ENCODE results near the gene FGF11.
"Not testable (repeated sequence)": the region's sequence is repeated elsewhere in the genome, so short reads cannot be mapped to it uniquely, and the experiment has no call there.

Gene FGF11

GRCh38 chr17:7464081-7464480 lies 24.8 kb downstream of the FGF11 start:
- DNase-seq, result no peak

- no peak for DNase-seq
Observed at GRCh38 chr17:7465597-7466275, 26.4 kb downstream of the FGF11 start.

- DNase-seq, result no peak
Observed at GRCh38 chr17:7466318-7466638, 27.0 kb downstream of the FGF11 start.

GRCh38 chr17:7466639-7467341 lies 27.5 kb downstream of the FGF11 start:
- no peak for DNase-seq

GRCh38 chr17:7467498-7467897 lies 28.2 kb downstream of the FGF11 start:
- no peak for DNase-seq

GRCh38 chr17:7468290-7468689 lies 29.0 kb downstream of the FGF11 start:
- no peak for DNase-seq

GRCh38 chr17:7468804-7469389 lies 29.6 kb downstream of the FGF11 start:
- DNase-seq, result no peak

GRCh38 chr17:7469843-7470242 lies 30.5 kb downstream of the FGF11 start:
- DNase-seq, result not testable (repeated sequence)

GRCh38 chr17:7470457-7470973 lies 31.2 kb downstream of the FGF11 start:
- DNase-seq, result not testable (repeated sequence)

GRCh38 chr17:7471729-7472128 lies 32.4 kb downstream of the FGF11 start:
- no peak for DNase-seq

- not testable (repeated sequence) for DNase-seq
Observed at GRCh38 chr17:7474767-7475166, 35.5 kb downstream of the FGF11 start.

GRCh38 chr17:7475764-7476422 lies 36.6 kb downstream of the FGF11 start:
- peak; percentile 42 for DNase-seq

- DNase-seq, result no peak
Observed at GRCh38 chr17:7476494-7476893, 37.2 kb downstream of the FGF11 start.

GRCh38 chr17:7476951-7477350 lies 37.6 kb downstream of the FGF11 start:
- DNase-seq, result no peak

- no peak for DNase-seq
Observed at GRCh38 chr17:7477392-7478275, 38.3 kb downstream of the FGF11 start.

- peak; percentile 85 for DNase-seq
Observed at GRCh38 chr17:7478276-7479212, 39.2 kb downstream of the FGF11 start.

GRCh38 chr17:7479213-7480088 lies 40.1 kb downstream of the FGF11 start, which contains the start of gene ZBTB4:
Gene ZBTB4 (minus strand): TSS chr17:7479631. CDS start chr17:7466801, 12,830 bp downstream.
- DNase-seq, result peak; percentile 76

GRCh38 chr17:7480089-7480384 lies 40.7 kb downstream of the FGF11 start:
- no peak for DNase-seq

- not testable (repeated sequence) for DNase-seq
Observed at GRCh38 chr17:7481275-7481674, 42.0 kb downstream of the FGF11 start, which contains the start of gene SLC35G6. Gene SLC35G6 (plus strand): TSS chr17:7481446. CDS start chr17:7481517, 71 bp downstream.
